Ovary (tissue), 9 donors: ENCODE data around the gene DOCK2. TPM values are rescaled to one million over a fixed set of nuclear protein-coding genes. Genes with fewer than 3 reads are reported as not detected.

Experiments
- DNase-seq, 5 donors: peaks; one replicate each; pipeline ENCODE4 v3.0.0-alpha.2; 2019 to 2020
- H3K27ac ChIP-seq, 2 donors: fragments of 200-600 bp; one replicate each; pipeline versions ENCODE4 v1.5.1 to v1.8.0; 2019 to 2022
- H3K27me3 ChIP-seq: fragments of 200-600 bp; one replicate; pipeline ENCODE4 v1.8.0; 2022
- H3K36me3 ChIP-seq: fragments of 200-600 bp; sonication (generic); one replicate; pipeline ENCODE4 v1.5.1; 2019
- H3K4me1 ChIP-seq: one replicate; pipeline ENCODE4 v1.8.1; 2013; ENCODE audit warnings: mild to moderate bottlenecking, moderate library complexity; ENCODE audit not compliant: insufficient read depth
- H3K4me3 ChIP-seq: fragments of 200-600 bp; sonication (generic); one replicate; pipeline ENCODE4 v1.5.1; 2017
- H3K9me3 ChIP-seq, 2 donors: fragments of 200-600 bp in 1 of 2; sonication (generic) in 1 of 2; one replicate each; pipeline versions ENCODE4 v1.5.1 to v1.8.1; 2013 to 2019; ENCODE audit warnings: mild to moderate bottlenecking in 1 of 2, moderate library complexity in 1 of 2
- CTCF ChIP-seq, 3 donors: fragments of 450-650 bp in 2 of 3; fragments of 200-600 bp in 1 of 3; IDR thresholded peaks; one replicate each; pipeline versions ENCODE4 v1.5.1 to v1.8.0; 2016 to 2022; ENCODE audit warnings: antibody characterized with exemption in 3 of 3, mild to moderate bottlenecking in 1 of 3
- EP300 ChIP-seq: sonication (generic); formaldehyde crosslinking; IDR thresholded peaks from one replicate; pipeline ENCODE4 v1.6.1; 2017; ENCODE audit warnings: antibody characterized with exemption
- POLR2A ChIP-seq: fragments of 450-650 bp; IDR thresholded peaks from one replicate; pipeline ENCODE4 v1.6.1; 2017; ENCODE audit warnings: antibody characterized with exemption, mild to moderate bottlenecking, moderate library complexity
- WGBS, 3 donors: extraction: QIAGEN DNeasy Blood & Tissue Kit in 1 of 3; methylation state at CpG; one replicate each; pipeline versions ENCODE4 v1.1.5 to v1.1.7; 2013 to 2017; 5-methylcytosine and 5-hydroxymethylcytosine counted together
- intact Hi-C, 4 donors: fragments of 100-400 bp; cut with DNase I; formaldehyde crosslinking; loops; one replicate each; pipeline versions ENCODE4 v1.11.0 to v1.15.1; 2022 to 2023
- polyA plus RNA-seq, 2 donors: library from polyadenylated mRNA; stranded (reverse); fragments of 200-250 nt in 1 of 2; fragments of 350-450 nt in 1 of 2; fragmentation: Illumina TruSeq in 1 of 2; extraction: RNeasy Lipid Tissue Mini Kit (QIAGEN cat#74804) in 1 of 2; gene quantifications; one replicate each; pipeline ENCODE4 v1.2.3, GENCODE V29; 2013 to 2014
- total RNA-seq, 7 donors: library from RNA; depleted of rRNA in 2 of 7; stranded (reverse); fragments of >200 nt in 2 of 7; fragmentation: NEBNext Ultra II Directional in 3 of 7; extraction: Animal tissue kit (Norgen Biotek cat#: 25700) in 3 of 7; gene quantifications; one replicate each; pipeline versions ENCODE4 v1.1.0 to v1.2.4, GENCODE V29; 2016 to 2023
- donor health status: DM: no; HTN: no; CAD: no; lungs with moderate emphysema.
- donor health status: DM: no; HTN: no; CAD: no.
- donor health status: Bipolar disorder and iron deficiency.
- donor health status: DM: yes; HTN: yes; CAD: no.
- donor health status: DM: no; HTN: no; CAD: no.
- donor health status: DM: yes; HTN: yes; CAD: no.

The DOCK2 gene
- total and polyA plus RNA-seq, 9 donors = 1.3 to 10.2 (median 5.4) TPM

DNA sequence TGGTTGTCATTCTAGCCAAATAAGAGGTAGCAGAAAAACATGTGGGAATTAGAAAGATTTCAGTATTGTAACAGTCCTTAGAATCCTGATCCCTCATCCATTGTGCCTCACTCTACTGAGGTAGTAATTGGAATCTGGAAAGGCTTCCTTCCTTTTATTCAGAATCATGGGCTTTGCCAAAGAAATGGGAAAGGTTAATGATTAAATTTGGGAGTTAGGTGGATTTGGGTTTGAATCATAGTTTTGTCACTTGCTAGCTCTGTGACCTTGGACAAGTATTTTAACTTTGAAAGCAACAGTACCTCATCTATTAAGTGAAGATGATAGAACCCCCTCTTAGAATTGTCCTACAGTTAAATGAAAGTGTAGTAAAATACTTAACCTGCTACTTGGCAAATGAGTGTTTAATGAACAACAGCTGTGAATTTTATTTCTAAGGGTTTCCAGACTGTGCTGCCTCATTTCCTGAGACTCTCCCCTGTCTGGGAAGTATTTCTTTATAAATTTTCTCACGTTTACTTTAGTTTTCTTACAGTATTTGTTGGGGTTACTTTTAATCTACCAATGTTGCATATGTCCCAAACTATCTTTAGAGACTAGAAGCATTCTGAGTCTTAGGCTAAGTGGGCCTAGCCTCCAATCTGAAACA is 41.8 kb upstream of the DOCK2 start:
- intact Hi-C loops = no loop called here
- H3K36me3 ChIP-seq = no peaks in the 10 kb centered on the region

GRCh38 chr5:169599451-169599850 is 37.6 kb upstream of the DOCK2 start:
- Histone ChIP-seq H3K4me1 (no peaks in the 10 kb centered on the region), H3K4me3 (no peak overlapping the region), H3K36me3 (no peaks in the 10 kb centered on the region), H3K27ac (no peak overlapping the region), H3K9me3 (no peaks in the 10 kb centered on the region), H3K27me3 (no peaks in the 10 kb centered on the region)
- intact Hi-C loops = no loop called here
- WGBS, 3 donors = 85 to 94% (median 93%) methylated on average over 4 of the region's 4 CpGs
- no peak for TF ChIP-seq POLR2A
- TF ChIP-seq CTCF (IDR thresholded peaks at IDR 0.05) = no peak
- no peak for TF ChIP-seq EP300
- no peak for DNase-seq

More for the DNA sequence above, 41.8 kb upstream of the DOCK2 start:
- WGBS, 3 donors = 39 to 53% (median 52%) methylated on average over 1 of the region's 1 CpG
- H3K9me3 ChIP-seq = no peaks in the 10 kb centered on the region
- DNase-seq = no peak
- H3K4me3 ChIP-seq = no peak overlapping the region
- no peaks in the 10 kb centered on the region for H3K27me3 ChIP-seq
- no peaks in the 10 kb centered on the region for H3K4me1 ChIP-seq
- TF ChIP-seq CTCF (IDR thresholded peaks at IDR 0.05) = no peak
- no peak for TF ChIP-seq POLR2A
- TF ChIP-seq EP300 = no peak
- H3K27ac ChIP-seq = no peak overlapping the region

DNA sequence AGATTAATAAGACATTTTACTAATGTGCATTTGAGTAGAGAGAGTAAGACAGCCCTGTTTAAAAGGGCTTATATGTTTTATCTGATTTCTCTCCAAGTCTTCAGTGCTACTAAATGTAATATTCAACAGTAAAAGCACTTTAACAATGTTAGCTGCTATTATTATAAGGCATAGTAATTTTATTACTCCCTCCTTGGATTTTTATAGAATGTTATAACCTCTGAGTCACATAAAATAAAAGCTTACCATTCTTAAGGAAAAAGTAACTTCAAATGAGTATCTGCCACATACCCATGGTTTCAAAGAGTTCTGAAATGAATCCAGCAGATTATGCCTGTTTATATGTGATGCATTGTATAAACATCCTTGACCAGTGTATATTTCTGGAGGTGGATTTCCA is 34.5 kb upstream of the DOCK2 start:
- Histone ChIP-seq H3K36me3 (no peaks in the 10 kb centered on the region), H3K9me3 (no peaks in the 10 kb centered on the region), H3K4me3 (no peak overlapping the region), H3K27me3 (no peaks in the 10 kb centered on the region), H3K27ac (no peak overlapping the region), H3K4me1 (no peaks in the 10 kb centered on the region)
- no peak for DNase-seq
- TF ChIP-seq POLR2A = no peak
- TF ChIP-seq CTCF (IDR thresholded peaks at IDR 0.05) = no peak
- no peak for TF ChIP-seq EP300
- intact Hi-C loops = no loop called here

DNA sequence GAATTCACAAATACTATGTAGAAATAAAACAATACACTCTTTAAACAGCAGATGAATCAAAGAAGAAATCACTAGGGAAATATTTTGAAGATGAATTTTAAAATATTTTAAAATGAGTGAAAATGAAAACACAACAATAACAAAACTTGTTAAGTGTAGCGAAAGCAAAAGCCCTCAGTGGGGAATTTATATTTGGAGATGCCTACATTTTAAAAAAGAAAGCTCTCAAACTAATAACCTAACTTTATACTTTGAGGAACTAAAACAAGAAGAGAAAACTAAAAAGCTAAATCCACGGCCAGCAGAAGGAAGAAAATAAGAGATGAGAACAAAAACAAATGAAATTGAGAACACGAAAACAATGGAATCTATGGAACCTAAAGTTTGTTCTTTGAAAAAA is 30.8 kb upstream of the DOCK2 start:
- H3K4me3 ChIP-seq = no peak overlapping the region
- H3K27ac ChIP-seq = no peak overlapping the region
- H3K36me3 ChIP-seq = no peaks in the 10 kb centered on the region
- no peaks in the 10 kb centered on the region for H3K27me3 ChIP-seq
- DNase-seq = no peak
- no peaks in the 10 kb centered on the region for H3K4me1 ChIP-seq
- TF ChIP-seq POLR2A (no peak), EP300 (no peak), CTCF (IDR thresholded peaks at IDR 0.05) (no peak)
- H3K9me3 ChIP-seq = no peaks in the 10 kb centered on the region
- WGBS, 3 donors = 25 to 51% (median 38%) methylated on average over 3 of the region's 3 CpGs
- intact Hi-C loops = no loop called here
